ENCODE results near the gene CREG2. TPM values are rescaled to one million over a fixed set of nuclear protein-coding genes. Genes with fewer than 3 reads are reported as not detected.

Gene CREG2, protein sequence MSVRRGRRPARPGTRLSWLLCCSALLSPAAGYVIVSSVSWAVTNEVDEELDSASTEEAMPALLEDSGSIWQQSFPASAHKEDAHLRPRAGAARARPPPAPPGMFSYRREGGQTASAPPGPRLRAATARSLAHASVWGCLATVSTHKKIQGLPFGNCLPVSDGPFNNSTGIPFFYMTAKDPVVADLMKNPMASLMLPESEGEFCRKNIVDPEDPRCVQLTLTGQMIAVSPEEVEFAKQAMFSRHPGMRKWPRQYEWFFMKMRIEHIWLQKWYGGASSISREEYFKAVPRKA
- 0.27 TPM for polyA plus RNA-seq (2013, experiment 1 of 2; ENCODE audit: insufficient read length)
- polyA plus RNA-seq (2013, experiment 2 of 2; ENCODE audit: insufficient read length): 0.14 TPM

- DNase-seq: peak; percentile 39
Observed at GRCh38 chr2:101387151-101387834, at the start of gene CREG2. CREG2 (minus strand) TSS chr2:101387503; CDS start chr2:101387457, 46 bp downstream.

- peak; percentile 85 for DNase-seq
Observed at GRCh38 chr2:101435001-101435862, 47.9 kb upstream of the CREG2 start.

DNA sequence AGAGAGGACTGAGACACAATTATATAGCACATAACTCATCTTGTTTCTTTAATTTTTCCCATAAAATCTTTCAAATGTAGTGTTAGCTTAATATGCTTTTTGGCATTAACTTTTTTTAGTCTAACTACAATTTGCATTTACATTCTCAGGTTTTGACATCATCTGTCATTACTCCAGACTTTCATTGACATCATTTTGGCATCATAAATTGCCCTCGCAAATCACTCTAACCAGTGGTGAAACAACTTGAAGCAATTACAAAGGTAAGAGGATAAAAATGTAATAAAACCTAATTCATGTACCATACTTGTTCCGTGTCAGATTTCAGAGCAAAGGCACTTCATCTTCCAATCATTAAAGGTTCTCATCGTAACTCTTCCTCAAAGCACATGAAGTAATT lies 46.2 kb upstream of the CREG2 start:
- DNase-seq: peak; percentile 78

DNA sequence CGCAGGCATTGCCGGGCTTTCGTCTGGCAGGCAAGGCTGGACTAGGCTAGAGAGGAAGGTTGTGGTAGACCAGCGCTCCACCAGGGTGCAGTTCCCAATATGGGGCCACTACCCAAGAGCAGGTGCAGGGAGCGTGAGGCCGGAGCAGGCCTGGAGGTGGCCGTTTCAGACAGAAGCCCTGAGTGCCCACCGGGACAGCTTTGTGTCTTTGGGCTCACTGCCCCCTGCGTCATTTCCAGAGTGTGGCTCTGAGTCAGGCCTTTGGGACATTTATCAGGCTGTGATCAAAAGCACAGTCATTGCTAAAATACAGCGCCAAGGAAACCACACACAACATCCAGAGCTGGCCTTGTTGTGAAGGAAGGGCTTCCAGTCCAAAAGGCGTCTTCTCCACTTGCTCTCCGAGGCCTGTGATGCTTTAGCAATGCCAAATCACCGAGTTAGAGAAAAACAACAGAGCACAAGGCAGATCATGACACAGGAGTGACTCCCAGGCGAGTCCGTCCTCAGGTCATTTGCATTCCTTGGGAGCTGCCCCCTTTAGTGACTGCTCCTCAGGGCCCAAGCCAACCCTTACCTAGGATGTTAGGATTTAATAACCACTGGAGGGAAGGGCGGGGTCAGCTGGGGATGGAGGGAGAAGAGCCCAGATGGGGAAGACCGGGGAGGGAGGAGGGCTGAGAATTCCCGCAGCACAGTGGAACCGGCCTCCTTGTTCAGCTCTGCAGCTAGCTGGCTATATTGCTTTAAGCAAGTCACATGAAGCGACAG lies 45.3 kb upstream of the CREG2 start:
- DNase-seq: peak; percentile 19

DNA sequence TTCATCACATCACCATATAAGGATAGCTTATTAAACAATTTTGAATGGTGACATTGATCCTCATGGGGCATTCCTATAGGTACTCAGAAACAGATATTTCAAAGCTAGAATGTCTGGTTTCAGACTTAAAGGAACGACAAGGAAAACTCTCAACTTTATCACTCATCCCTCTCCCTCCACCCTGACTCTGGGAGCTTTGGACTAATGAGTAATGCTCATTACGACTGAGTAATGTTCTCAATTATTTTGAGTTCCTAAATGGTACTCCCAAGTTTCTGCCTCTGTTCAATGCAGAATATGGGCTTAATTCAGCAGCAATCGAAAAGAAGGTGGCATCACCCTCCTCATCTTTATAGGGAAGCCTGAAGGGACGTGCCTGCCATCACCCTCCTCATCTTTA lies 44.2 kb upstream of the CREG2 start:
- peak; percentile 35 for DNase-seq

GRCh38 chr2:101430156-101430555 lies 42.9 kb upstream of the CREG2 start:
- peak; percentile 55 for DNase-seq

DNA sequence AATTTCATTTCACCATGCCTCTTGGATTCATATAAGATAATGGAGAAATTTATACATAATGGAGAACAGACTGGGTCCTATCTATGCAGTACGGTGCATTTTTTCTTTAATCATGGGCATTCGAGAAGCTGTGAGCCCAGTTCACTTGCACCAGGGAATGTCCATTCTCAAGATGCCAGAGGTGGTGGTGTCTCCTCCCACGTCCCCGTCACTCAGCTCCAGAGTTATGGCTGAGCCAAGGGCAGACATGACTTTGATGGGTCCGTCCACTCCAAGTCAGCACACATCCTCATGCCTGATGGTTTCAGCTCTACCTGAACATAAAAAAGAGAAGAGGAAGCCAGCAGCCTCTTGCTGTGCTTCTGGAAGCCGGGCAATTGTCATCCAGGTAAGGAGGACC lies 42.1 kb upstream of the CREG2 start:
- no peak for DNase-seq

- no peak for DNase-seq
Observed at GRCh38 chr2:101428422-101429176, 41.3 kb upstream of the CREG2 start.

DNA sequence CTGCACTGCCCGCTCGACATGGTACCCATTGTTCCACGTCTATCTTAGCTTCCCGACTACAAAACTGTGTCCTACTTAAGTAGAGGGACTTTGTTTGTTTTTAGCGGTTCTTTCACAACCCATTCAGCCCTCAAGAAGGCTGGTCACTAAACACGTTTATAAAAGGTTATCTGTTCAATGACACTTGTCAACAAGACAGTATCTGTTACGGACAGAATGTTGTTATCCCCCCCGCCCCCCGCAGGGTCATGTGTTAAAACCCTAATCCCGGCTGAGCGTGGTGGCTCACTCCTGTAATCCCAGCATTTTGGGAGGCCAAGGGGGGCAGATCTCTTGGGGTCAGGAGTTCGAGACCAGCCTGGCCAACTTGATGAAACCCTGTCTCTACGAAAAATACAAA lies 40.4 kb upstream of the CREG2 start:
- no peak for DNase-seq

- DNase-seq: no peak
Observed at GRCh38 chr2:101427240-101427639, 39.9 kb upstream of the CREG2 start.

- no peak for DNase-seq
Observed at GRCh38 chr2:101426822-101427221, 39.5 kb upstream of the CREG2 start.

- DNase-seq: no peak
Observed at GRCh38 chr2:101420623-101421022, 33.3 kb upstream of the CREG2 start.

DNA sequence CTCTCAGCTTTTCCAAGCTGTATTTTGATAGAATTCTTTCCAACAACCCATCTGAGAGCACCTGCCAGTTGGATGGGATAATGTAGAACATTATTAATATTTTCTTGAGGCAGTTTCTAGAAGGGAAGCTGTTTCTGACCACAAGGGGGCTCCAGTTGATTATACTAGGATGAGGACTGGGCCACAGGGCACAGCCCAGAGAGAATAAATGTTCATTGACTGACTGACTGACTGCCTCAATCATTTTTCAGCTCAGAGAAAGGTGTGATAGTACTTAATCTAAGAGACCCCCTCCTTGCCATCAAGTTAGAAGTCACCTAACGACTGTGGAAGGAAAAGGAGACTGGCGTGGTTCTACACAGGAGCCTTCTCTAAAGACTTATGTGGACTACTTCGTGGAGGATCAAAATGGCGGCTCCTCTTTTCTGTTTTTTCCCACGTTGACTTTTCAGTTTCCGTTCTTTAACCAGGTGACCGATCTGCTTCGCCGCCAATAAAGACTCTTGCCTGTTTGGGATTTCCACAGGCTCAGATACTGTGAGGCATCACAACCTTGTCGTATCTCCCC lies 31.9 kb upstream of the CREG2 start:
- DNase-seq: peak; percentile 64

DNA sequence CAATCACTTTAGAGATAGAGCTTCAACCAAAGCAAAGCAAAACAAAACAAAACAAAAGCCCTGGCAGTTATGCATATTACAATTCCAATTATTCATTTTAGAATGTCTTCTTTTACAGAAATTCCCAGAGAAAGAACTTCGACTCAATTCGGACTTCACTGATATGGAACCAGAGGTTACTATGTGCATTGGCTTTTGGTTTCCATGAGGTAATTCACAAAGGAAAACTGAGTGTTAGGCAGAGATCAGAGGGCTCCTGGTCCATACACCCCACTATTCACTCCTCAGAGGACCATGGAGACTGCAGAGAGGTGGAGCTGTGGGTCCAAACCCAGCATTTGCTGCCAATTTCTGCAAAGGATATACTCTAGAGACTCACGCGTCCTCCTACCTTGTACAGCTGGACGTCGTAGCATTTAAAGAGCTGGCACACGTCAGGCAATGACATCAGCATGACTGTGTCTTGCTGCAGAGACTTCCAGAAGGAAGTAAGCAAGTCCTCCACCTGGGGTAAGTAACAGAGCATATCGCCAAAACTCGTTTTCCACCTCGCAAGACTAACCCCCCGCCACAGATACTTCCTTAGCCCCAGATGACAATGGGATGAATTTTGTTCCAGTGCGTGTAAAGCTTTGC lies 31.3 kb upstream of the CREG2 start:
- DNase-seq: no peak

- DNase-seq: no peak
Observed at GRCh38 chr2:101416609-101417008, 29.3 kb upstream of the CREG2 start.

GRCh38 chr2:101415884-101416283 lies 28.6 kb upstream of the CREG2 start:
- no peak for DNase-seq

DNA sequence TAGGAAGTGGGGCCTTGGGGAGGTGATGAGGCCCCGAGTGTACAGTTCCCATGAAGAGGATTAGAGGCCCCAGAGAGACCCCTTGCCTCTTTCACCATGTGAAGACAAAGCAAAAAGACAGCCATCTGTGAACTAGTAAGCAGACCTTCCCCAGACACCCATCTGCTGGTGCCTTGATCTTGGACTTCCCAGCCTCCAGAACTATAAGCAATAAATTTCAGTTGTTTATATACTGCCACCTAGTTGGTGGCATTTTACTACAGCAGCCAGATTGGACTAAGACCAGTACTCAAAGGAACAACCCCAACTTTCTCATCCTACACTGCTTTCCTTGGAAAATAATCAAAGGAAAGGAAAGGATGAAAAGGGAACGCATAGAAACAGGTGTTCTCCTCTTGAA lies 27.9 kb upstream of the CREG2 start:
- DNase-seq: no peak

GRCh38 chr2:101412092-101412694 lies 24.9 kb upstream of the CREG2 start:
- DNase-seq: no peak

DNA sequence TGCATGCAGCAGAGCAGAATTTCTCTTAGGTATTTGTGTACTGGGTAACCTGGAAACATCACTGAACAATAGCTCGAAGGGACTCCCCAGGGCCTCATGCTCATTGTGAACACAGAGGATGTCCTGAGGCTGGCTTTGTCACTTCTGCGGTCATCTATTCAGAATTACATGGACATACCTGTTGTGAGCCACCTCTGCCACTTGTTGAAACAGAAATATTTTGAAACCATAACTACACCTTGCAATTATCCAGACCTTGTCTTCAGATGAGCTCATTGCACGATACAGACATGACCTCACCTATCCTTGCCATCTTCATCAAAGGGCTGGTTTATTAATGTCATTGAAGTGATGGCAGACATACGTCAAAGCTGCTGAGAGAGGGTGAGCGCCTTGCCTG lies 23.4 kb upstream of the CREG2 start:
- DNase-seq: no peak

DNA sequence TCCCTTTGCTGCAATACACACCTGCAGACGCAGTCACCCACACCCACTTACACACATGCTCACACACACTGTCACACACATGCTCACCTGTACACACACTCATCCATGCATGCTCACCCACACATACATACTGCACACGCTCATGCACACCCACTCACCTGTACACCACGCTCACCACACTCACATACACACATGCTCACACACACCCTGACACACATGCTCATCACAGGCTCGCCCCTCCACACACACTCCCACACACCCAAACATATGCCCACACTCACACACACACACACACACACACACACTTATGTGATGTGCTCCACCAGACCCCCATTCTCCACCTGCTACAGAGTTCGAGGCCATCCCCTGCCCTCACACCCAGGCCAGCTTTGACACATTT lies 22.8 kb upstream of the CREG2 start:
- no peak for DNase-seq

Measured in fibroblast of skin of abdomen (primary cell).